CD14-positive monocyte (primary cell): ENCODE data around the gene NUMBL. TPM values are rescaled to one million over a fixed set of nuclear protein-coding genes. Genes with fewer than 3 reads are reported as not detected.

ENCODE experiments used
- DNase-seq, 3 donors: peaks; one replicate each; pipeline ENCODE4 v3.0.0-alpha.2; 2011 to 2022
- H2AFZ ChIP-seq: 2 replicates; pipeline ENCODE4 v1.6.0; 2012; ENCODE audit warnings: mild to moderate bottlenecking, low read depth, low read length, inconsistent platforms; ENCODE audit not compliant: insufficient read depth, poor library complexity, severe bottlenecking
- H3K27ac ChIP-seq, 2 donors: 1 replicate in 1 of 2; 2 replicates in 1 of 2; pipeline ENCODE4 v1.5.1; 2012 to 2013; ENCODE audit warnings: low read length in 2 of 2, control low read depth in 1 of 2, inconsistent platforms in 1 of 2, low read depth in 1 of 2, mild to moderate bottlenecking in 1 of 2
- H3K27me3 ChIP-seq, 2 donors: one replicate each; pipeline versions ENCODE4 v1.6.0 to v1.6.1; 2011 to 2013; ENCODE audit warnings: low read length in 2 of 2; ENCODE audit not compliant: control insufficient read depth in 2 of 2, insufficient read depth in 2 of 2
- H3K36me3 ChIP-seq, 2 donors: replicated peaks in 1 of 2; 1 replicate in 1 of 2; 2 replicates in 1 of 2; pipeline versions ENCODE4 v1.5.1 to v1.6.1; 2012 to 2013; ENCODE audit warnings: low read length in 2 of 2, control low read depth in 1 of 2, inconsistent platforms in 1 of 2, mild to moderate bottlenecking in 1 of 2; ENCODE audit not compliant: insufficient read depth in 2 of 2, control insufficient read depth in 1 of 2
- H3K4me1 ChIP-seq, 2 donors: 1 replicate in 1 of 2; 2 replicates in 1 of 2; pipeline versions ENCODE4 v1.5.1 to v1.6.1; 2012 to 2013; ENCODE audit warnings: low read length in 2 of 2, control low read depth in 1 of 2, inconsistent platforms in 1 of 2, mild to moderate bottlenecking in 1 of 2, moderate library complexity in 1 of 2; ENCODE audit not compliant: insufficient read depth in 2 of 2, control insufficient read depth in 1 of 2
- H3K4me2 ChIP-seq: replicated peaks from 2 replicates; pipeline ENCODE3; 2012; ENCODE audit warnings: low read length, moderate library complexity, mild to moderate bottlenecking; ENCODE audit not compliant: poor library complexity, severe bottlenecking; ENCODE audit errors: extremely low read depth
- H3K4me3 ChIP-seq, 3 experiments: fragments of 200-600 bp in 1 of 3; sonication (generic) in 1 of 3; replicated peaks in 1 of 3; 1 replicate in 2 of 3; 2 replicates in 1 of 3; pipeline ENCODE4 v1.5.1; 2011 to 2013; ENCODE audit warnings: low read length in 3 of 3, mild to moderate bottlenecking in 3 of 3, control low read depth in 2 of 3, low read depth in 2 of 3, inconsistent platforms in 1 of 3, moderate library complexity in 1 of 3
- H3K79me2 ChIP-seq: 2 replicates; pipeline ENCODE4 v1.6.0; 2012; ENCODE audit warnings: mild to moderate bottlenecking, control low read depth, inconsistent platforms, low read length, moderate library complexity; ENCODE audit not compliant: insufficient read depth
- H3K9ac ChIP-seq: 2 replicates; pipeline ENCODE4 v1.6.0; 2017; ENCODE audit warnings: low read length, mild to moderate bottlenecking; ENCODE audit not compliant: insufficient read depth, poor library complexity, severe bottlenecking
- H3K9me3 ChIP-seq, 2 donors: replicated peaks in 1 of 2; 1 replicate in 1 of 2; 2 replicates in 1 of 2; pipeline versions ENCODE4 v1.5.1 to v1.6.1; 2012 to 2013; ENCODE audit warnings: low read length in 2 of 2, control low read depth in 1 of 2; ENCODE audit not compliant: control insufficient read depth in 1 of 2, insufficient read depth in 1 of 2
- H4K20me1 ChIP-seq: 2 replicates; pipeline ENCODE4 v1.6.0; 2012; ENCODE audit warnings: mild to moderate bottlenecking, low read length, control low read depth, moderate library complexity; ENCODE audit not compliant: insufficient read depth
- H3K27ac Mint-ChIP-seq, 7 donors: one replicate each; pipeline ENCODE4 v1.8.0; 2020; ENCODE audit warnings: mild to moderate bottlenecking in 7 of 7, mixed read lengths in 7 of 7, moderate library complexity in 6 of 7, inconsistent platforms in 2 of 7
- H3K27me3 Mint-ChIP-seq, 3 donors: one replicate each; pipeline ENCODE4 v1.8.0; 2021 to 2022; ENCODE audit warnings: low read depth in 3 of 3, mild to moderate bottlenecking in 3 of 3, mixed read lengths in 3 of 3, moderate library complexity in 3 of 3, inconsistent platforms in 1 of 3
- H3K36me3 Mint-ChIP-seq, 2 donors: one replicate each; pipeline ENCODE4 v1.8.0; 2020; ENCODE audit warnings: mixed read lengths in 2 of 2, inconsistent platforms in 1 of 2, mild to moderate bottlenecking in 1 of 2
- H3K4me1 Mint-ChIP-seq: one replicate; pipeline ENCODE4 v1.8.0; 2020; ENCODE audit warnings: mild to moderate bottlenecking, mixed read lengths
- H3K4me3 Mint-ChIP-seq, 2 donors: one replicate each; pipeline ENCODE4 v1.8.0; 2020; ENCODE audit warnings: mild to moderate bottlenecking in 2 of 2, mixed read lengths in 2 of 2, moderate library complexity in 1 of 2
- H3K9me3 Mint-ChIP-seq, 7 donors: one replicate each; pipeline ENCODE4 v1.8.0; 2020 to 2022; ENCODE audit warnings: mixed read lengths in 7 of 7, mild to moderate bottlenecking in 6 of 7, moderate library complexity in 6 of 7, inconsistent platforms in 2 of 7
- CTCF ChIP-seq: fragments of 200-600 bp; IDR thresholded peaks from one replicate; pipeline ENCODE4 v1.8.0; 2022; ENCODE audit warnings: antibody characterized with exemption, mild to moderate bottlenecking
- WGBS: methylation state at CpG from one replicate; pipeline ENCODE4 v1.1.5; 2013; ENCODE audit warnings: missing lambda C conversion rate; ENCODE audit not compliant: insufficient coverage; 5-methylcytosine and 5-hydroxymethylcytosine counted together
- intact Hi-C, 2 donors: fragments of 100-400 bp; cut with micrococcal nuclease; formaldehyde crosslinking; loops; one replicate each; pipeline versions ENCODE4 v1.15.0 to v1.15.1; 2023
- polyA plus RNA-seq, 3 donors: library from polyadenylated mRNA; depleted of rRNA in 1 of 3; unstranded in 2 of 3; stranded (reverse) in 1 of 3; fragments of 300-500 nt in 2 of 3; fragments of >200 nt in 1 of 3; fragmentation: Illumina TruSeq in 2 of 3; gene quantifications; 1 replicate in 2 of 3; 2 replicates in 1 of 3; pipeline ENCODE4 v1.2.3, GENCODE V29; 2012 to 2021

Gene NUMBL
- polyA plus RNA-seq, 3 donors, result 0.12 to 7.2 (median 0.45) TPM

- H3K36me3 Mint-ChIP-seq, result peaks cover 67 to 80% of the 10 kb centered on the region in 2 donors
- Histone ChIP-seq H3K4me2 (no peak overlapping the region), H4K20me1 (no peaks in the 10 kb centered on the region), H3K27me3 (no peaks in the 10 kb centered on the region), H3K9ac (no peak overlapping the region), H3K27ac (no peak overlapping the region), H2AFZ (no peak overlapping the region), H3K9me3 (no peaks in the 10 kb centered on the region), H3K36me3 (peaks cover 60 to 80% of the 10 kb centered on the region in 2 donors), H3K4me3 (no peak overlapping the region), H3K79me2 (no peaks in the 10 kb centered on the region), H3K4me1 (no peaks in the 10 kb centered on the region)
- H3K27me3 Mint-ChIP-seq, result peaks cover 0 to 1% (median 0%) of the 10 kb centered on the region in 3 donors
- H3K4me1 Mint-ChIP-seq, result no peaks in the 10 kb centered on the region
- WGBS, result 94% methylated on average over 4 of the region's 6 CpGs
- no peaks in the 10 kb centered on the region for H3K9me3 Mint-ChIP-seq
- H3K4me3 Mint-ChIP-seq, result no peak overlapping the region
- DNase-seq, result no peak
- no peak for TF ChIP-seq CTCF
- intact Hi-C loops, result no loop called here
- peak overlapping the region in 1 of 7 donors; percentile 46 for H3K27ac Mint-ChIP-seq
Measured at GRCh38 chr19:40701758-40702157, 11.3 kb upstream of the NUMBL start.

- H3K4me3 ChIP-seq, result no peak overlapping the region
- no peak for TF ChIP-seq CTCF
- H3K9me3 Mint-ChIP-seq, result no peaks in the 10 kb centered on the region
- H3K79me2 ChIP-seq, result no peaks in the 10 kb centered on the region
- DNase-seq, result no peak
- H3K27me3 ChIP-seq, result no peaks in the 10 kb centered on the region
- H2AFZ ChIP-seq, result no peak overlapping the region
- no peaks in the 10 kb centered on the region for H3K9me3 ChIP-seq
- no peak overlapping the region for H3K4me3 Mint-ChIP-seq
- no peak overlapping the region for H3K4me2 ChIP-seq
- H3K27me3 Mint-ChIP-seq, result peaks cover 0 to 1% (median 0%) of the 10 kb centered on the region in 3 donors
- H4K20me1 ChIP-seq, result no peaks in the 10 kb centered on the region
- H3K36me3 ChIP-seq, result peaks cover 67 to 78% of the 10 kb centered on the region in 2 donors
- intact Hi-C loops, result no loop called here
- no peak overlapping the region for H3K27ac ChIP-seq
- H3K36me3 Mint-ChIP-seq, result peaks cover 63 to 82% of the 10 kb centered on the region in 2 donors
- H3K4me1 ChIP-seq, result no peaks in the 10 kb centered on the region
- H3K27ac Mint-ChIP-seq, result no peak overlapping the region
- no peak overlapping the region for H3K9ac ChIP-seq
- WGBS, result 100% methylated on average over 7 of the region's 9 CpGs
- H3K4me1 Mint-ChIP-seq, result no peaks in the 10 kb centered on the region
Measured at GRCh38 chr19:40700083-40700482, 9.6 kb upstream of the NUMBL start.
